CD4-positive, alpha-beta T cell treated with Interleukin-6 at 100 ng/mL for 8 hours (primary cell): ENCODE data around the gene MAN1C1.

ENCODE experiments used
- DNase-seq: peaks from one replicate; pipeline ENCODE4 v3.0.0-alpha.2; 2020; ENCODE audit warnings: mixed read lengths, low spot score

Gene MAN1C1

DNA sequence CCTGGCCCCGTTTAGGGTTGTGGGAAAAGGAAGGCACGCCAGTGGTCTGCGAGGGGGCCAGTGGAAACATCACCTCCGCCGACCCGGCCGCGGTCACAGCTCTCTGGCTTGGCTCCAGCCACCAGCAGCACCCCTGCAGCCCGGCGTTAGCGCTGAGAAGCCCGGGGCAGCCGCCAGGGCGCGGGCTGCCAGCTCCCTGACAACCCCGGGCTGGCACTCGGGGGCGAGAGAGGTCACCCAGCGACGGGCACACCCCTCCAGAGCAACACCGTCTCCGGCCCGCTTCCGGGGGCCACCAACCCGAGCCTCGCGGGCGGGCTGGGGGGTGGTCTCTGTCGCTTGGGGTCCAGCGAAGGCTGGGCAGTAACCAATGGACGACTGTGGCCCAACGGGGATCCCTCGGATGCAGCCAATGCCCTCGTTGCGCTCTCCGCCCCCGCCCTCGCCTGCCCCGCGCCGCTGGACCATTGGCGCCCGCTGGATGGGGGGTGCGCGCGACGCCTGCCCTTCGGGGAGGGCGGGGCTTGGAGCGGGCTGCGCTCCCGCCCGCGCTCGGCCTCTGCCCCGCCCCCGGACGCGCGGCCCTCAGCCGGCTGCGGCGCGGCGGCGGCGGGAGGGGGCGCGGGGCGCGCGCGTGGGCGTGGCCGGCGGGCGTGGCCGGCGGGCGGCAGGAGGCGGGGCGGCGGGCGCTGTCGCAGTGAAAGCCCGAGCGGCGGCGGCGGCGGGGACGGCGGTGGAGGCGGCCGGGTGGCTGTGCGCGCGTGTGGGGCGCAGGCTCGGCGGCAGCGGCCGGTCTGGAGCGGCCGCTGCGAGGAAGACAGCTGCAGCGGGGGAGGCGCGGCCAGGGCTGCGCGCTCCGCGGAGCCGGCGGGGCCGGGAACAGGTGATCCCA is at the start of gene MAN1C1:
TSS of gene MAN1C1 (plus strand) at position 697 of the 892 bp plus-strand sequence. CDS start 1,007 bp downstream, outside the sequence.
- peak; percentile 80 for DNase-seq

DNA sequence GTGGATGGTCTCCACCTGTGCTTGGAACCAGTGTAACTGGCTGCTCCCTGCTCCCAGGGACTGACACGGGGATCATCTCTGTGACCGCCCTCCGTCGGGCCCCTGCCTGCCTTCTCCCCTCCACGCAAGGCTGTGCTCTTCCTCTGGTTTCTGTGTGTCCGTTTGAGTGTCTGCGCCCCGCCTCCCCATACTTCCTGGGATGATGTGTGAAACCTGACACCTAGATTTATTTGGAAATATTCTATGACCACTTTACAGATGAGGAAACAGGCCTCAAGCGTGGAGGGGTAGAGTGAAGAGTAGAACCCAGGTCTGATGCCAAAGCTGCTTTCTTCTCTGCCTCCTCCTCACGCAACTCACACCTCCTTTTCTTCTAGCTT is 48.9 kb upstream of the MAN1C1 start:
- no peak for DNase-seq

DNA sequence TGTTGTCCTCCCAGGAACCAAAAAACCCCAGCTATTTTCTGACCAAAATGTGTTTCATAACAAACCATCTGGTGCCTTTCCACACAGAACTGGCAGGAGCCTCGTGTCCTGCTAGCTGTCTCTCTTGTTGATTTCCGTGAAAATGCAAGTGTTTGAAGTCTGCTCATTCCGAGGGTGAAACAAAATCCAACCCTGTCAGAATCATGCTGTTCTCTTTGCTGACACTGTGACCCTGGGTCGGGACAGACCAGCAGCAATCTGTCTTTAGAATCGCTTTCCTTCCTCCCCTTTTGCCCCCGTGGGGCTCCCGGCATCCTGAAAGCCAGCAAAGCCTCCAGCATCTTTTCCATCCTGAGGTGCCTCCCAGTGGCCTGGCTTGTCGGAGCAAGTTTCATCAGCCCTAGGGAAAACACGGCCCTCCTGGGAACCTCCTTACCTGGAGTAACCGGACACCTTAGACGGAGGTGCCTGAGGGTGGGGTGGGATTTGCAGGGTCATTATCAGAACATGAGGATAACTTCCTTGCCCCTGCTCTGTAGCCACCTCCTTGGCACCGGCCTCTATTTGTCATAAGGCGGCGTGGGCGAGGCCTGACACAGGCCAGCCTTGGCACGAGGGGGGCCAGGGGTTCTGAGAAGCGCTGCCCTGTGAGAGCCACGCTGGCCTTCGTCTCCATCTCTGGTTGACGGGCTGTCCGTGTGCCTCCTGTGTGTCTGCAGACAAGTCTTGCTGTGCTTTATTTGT is 48.3 kb upstream of the MAN1C1 start:
- DNase-seq, result no peak

DNA sequence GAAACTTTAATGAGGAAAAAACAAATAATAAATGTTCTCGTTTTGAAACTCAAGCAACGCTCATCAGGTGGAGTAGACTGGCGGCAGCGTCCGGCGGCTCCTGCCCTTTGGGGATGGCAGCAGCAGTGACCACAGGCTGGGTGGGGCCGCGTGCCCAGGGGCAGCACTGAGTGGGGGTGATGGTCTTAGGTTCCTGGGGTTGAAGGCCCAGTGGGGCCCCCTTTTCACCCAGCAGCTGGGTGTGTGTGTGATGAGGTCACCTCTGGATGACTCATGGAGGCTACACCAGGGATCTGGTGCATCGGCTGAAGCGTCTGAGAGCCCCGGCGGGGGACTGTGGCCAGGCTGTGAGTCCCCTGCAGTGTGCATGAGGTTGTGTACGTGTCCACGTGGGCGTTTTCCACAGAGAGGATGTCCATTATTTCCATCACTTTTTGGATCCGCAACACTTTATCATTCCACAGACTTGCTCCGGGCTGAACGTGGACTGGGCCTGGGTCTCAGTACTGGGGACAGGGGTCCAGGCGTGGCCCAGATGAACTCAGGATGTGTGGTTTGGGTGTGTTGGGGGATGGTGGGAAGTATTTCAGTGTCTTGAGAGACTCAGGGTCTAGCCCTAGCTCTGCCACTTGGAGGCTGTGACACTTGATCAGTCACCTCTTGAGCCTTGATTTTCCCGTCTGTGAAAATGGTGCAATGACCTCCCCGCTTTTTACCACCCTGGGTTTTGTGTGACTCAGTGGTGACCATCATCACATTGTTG is 47.6 kb upstream of the MAN1C1 start:
- DNase-seq, result no peak

DNA sequence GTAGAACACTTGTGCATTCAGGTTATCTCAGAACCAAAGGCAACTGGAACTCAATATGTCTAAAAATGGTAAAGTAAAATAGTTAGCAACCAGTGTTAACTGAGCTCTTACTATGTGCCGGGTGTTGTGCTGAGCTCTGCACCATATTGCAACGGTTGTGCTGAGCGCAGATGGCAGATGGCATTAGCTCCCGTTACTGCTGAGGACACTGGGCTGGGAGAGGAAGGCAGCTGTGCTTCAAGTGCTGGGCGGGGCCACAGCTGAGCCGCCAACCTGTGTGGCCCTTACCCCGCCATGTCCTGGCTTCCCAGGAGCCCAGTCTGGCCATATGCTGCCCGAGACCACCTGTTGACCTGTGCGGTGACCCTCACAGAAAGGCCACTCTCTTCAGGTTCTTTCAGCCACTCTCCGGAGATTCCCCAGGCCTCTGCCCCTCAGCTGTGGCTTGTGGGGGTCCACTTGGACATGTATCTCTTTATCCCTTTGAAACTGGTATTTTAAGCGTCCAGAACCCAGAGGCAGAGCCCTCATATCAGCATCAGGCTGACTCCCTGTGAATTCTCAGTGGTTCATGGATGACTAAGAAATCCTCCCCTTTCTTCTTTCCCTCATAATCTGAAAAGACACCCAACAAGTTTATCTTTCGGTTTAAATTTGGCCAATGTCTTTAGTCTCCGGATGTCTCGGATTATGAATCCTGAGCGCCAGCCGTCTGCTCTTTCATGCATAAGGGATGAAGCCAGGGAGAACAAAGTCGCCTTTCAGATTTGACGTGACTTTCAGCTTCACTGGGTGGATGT is 46.8 kb upstream of the MAN1C1 start:
- DNase-seq, result no peak

DNA sequence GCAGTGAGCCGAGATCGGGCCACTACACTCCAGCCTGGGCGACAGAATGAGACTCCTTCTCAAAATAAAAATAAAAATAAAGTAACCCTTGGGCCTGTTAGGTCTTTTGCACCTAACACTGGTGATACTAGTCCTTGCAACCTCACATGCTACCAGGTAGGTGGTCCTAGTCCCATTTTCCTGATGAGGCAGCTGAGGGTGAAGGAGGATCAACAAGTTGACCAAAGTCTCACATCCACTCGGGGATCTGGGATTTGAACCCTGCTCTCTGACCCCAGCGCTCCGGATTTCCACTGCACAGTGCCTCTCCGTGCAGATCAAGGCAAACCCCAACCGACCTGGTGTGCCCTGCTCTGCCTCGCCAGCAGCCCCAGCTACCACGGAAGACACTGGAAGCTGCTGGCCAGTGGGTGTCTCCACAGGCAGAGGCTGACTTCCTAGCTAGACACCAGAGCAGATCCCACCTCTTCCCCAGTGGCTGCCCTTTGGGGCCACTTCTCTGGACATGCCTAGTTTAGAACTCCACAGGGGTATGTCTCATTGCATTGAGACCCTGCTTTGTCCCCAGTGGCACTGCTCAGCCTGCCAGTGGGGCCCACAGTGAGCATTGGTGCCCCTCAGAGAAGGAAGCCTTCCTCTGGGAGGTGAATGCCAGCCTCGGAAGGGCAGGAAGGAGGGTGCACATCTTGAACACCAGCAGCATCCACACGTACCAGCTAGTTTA is 45.6 kb upstream of the MAN1C1 start:
- DNase-seq, result no peak

DNA sequence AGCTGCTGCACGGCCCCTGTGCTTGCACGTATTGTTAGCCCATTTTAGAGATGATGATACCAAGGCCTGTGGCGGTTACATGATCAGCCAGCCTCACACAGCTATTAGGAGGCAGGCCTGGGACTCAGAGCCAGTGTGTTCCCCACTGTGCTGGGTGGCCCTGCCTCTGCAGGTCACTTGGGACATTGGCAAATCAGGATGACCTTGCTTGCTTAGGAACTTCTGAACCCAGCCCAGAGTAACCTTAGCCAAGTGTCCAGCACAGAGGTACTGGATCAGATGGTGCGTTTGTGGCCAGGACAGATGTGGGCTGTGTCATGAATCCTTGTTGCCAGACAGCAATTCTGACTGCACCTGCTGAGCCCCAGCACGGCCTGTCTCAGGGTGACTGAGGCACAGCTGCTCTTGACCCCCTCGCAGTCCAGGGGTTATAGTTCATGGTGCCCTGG is 45.0 kb upstream of the MAN1C1 start:
- DNase-seq, result no peak

DNA sequence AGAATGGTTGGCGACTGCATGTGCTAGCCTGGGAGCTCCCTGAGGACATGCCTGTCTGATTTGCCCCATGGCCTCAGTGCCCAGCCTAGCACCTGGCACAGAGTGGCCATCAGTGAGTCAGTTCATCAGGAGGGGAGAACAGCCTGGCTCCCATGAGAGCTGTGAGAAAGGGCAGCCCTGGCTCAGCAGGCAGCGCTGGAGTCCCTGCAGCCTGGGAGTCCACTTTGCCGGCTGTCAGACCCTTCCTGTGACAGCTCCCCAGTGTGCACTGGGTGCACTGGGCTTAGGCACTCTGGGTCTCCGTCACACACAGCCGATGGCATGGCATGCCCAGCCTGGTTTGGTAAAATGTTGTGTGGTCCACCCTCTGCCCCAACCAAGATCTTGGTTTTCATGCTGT is 44.5 kb upstream of the MAN1C1 start:
- no peak for DNase-seq

DNA sequence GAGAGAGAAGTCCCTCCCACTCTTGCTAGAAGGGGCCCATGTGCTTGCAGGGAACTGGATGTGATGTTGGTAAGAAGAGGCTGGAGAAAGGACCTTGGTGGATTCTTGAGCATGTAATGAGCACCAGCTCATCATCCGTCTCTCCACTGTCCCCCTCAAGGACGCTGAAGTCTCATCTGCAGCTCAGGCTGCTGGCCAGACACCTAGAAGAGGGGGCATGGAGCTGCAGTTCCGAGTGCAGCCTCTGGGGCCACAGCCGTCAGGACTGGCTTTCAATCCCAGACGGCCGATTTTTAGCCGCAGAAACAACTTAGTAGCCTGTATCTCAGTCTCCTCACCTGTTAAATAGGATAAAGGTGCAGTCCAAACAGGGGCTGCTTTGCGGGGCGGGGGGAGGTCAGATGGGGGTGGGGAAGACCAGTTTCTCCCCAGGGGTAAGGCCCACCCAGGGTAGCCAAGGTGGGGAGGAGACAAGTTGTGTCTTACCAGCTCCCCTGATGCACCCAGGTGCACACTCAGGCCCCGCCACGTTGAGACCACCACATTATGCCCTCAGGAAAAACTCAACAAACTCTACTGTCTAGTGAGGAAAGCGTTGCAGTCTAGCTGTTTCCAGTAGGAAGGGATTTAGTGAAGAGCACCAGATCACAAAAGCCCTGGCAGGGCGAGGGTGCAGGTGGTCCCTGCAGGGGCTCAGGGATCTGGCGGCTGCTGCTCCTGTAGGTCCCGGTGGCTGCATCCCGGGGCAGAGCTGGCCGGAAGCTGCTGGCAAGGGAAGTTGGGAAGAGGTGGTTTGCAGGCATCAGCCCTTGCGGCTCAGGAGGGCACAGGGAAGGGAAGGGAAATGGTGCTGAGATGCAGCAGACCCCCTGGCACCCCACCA is 43.6 kb upstream of the MAN1C1 start:
- peak; percentile 26 for DNase-seq

DNA sequence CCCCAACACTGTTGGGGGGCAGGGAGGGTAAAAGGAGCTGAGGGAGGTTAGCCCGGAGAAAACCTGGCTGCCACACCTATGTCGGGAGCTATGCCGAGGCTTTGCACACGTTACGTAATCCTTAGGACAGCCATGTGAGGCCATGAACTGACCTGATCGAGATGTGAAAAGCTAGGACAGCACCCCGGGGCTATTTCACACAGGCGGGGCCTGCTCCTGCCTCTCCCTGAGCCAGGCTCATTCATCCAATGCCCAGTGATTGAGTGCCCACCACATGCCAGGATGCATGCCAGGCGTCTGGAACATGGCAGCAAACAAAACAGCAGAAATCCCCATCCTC is 43.0 kb upstream of the MAN1C1 start:
- DNase-seq, result no peak

DNA sequence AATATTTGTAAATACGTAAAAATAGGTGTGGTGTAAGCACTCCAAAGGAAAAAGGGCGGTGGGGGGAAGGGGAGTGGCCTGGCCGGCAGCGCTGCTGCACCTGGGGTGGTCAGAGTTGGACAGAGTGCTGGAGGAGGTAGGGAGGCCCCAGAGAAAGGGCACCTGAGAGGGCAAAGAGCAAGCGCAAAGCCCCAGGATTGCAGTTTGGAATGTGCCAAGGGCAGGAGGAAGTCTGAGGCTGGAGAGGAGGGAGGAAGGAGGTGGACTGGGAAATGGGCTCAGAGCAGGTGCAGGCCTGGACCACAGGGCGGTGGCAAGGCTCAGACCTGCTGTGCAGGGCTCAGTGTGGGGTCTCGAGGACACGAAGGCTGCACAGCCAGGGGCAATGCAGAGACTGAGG is 42.6 kb upstream of the MAN1C1 start:
- no peak for DNase-seq

DNA sequence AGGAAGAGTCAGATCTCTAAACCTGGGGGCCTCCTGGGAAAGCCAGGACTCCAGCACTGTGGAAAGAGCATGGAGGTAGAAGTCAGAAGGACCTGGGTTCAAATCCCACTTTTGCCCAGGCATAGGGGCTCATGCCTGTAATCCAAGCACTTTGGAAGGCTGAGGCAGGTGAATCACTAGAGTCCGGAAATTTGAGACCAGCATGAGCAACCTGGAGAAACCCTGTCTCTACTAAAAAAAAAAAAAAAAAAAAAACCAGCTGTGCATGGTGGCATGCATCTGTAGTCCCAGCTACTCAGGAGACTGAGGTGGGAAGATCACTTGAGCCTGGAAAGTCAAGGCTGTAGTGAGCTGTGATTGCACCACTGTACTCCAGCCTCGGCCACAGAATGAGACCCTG is 41.4 kb upstream of the MAN1C1 start:
- no peak for DNase-seq

DNA sequence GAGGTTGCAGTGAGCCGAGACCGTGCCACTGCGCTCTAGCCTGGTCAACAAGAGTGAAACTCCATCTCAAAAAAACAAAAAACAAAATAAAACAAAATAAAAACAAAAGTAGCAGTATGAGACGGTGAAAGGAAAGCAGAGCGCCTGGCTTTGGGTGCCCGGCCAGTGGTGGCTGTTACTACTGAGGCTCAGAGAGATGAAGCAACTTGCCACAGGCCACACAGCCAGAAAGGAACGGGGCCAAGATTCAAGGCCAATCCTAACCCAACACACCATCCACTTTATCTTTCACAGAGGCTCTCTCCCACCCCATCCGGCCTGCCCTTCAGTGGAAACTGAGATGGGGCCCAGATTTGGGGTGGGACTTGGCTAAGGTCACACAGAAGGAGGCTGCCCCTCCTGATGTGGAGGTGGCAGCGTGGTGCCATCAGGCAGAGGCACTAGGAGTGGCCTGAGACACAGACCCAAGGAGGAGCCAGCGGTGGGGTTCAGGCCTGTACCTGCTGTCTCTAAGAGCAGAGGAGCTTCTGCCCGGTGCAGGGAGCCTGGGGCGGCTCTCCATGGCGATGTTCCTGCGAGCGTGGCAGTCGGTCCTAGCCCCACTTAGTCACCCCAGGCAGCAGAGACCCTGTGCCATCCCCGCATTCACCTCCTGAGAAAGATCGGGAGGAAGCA is 40.0 kb upstream of the MAN1C1 start:
- no peak for DNase-seq

DNA sequence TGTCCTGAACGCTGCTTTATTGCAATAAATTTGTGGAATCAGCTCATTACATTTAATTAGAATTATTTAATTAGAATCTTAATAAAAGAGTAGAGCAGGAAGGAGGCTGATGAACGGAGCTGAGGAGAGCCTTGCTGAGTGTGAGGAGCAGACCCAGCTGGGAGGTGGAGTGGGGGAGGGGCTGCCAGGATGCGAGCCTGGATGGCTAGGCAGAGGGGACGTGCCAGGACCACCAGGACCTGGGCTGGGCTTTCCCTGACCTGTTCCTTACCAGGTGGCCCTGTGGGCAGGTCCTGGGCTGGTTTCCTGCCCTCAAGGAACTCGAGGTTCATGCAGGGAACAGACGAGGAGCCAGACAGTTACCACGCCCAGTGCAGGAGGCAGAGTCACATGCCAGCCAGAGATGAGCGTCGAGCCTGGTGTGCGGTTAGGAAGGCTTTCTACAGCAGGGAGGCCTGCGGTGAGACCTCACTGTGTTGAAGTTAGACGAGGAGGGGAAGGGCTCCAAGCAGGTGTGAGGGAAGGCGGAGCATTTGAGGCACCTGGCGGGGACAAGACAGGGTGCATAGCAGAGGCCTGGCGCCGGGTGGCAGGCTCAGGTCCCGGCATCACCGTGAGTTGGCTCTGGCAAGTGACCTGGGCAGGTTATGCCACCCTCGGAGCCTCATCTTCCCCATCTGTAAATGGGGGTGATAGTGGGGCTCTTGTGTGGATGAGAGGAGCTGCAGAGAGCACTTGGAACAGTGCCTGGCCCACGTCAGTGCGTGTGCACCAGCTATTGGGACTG is 39.3 kb upstream of the MAN1C1 start:
- DNase-seq, result no peak

DNA sequence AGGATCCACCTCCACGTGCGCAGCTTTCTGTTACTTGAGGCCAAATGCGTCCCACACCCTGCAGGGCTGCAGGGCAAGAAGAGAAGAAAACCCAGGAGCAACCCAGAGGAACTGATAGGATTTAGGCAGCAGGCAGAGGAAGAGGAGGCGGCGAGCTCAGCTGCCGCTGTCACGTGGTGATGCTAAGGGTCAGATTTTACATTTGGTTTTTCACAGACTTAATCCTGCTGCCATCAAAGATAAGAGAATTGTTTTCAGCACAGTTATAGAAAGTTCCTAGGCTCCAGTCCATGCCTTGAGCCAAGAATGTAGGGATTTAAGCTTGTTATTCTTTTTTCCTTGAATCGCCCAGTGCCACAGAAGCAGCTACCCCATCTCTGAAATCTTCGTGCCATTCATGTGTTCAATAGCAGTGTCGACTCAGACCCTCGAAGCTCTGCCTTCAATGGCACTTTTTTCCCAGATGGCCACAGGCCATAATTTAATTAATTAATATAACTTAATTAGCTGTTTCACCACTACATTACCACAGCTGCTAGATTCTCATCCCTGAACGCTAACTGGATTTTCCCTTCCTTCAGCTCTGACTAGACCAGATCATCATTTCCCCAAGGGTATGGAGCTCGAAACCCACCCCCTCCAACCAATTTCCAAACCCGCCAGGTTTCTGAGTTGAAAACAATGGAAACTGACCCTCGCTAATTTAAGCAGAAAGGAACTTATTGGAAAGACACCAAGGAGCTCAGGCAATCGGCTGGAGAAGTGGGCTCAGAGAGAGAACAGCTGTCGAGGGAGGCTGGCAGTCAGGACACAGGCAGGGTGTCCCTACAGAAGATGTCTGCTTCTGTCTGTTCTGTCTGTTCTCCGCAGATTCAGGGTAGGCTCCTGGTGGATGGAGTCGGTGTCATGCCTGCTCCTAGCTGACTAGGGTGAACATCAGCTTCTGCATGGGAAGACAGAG is 37.0 kb upstream of the MAN1C1 start:
- DNase-seq, result no peak

DNA sequence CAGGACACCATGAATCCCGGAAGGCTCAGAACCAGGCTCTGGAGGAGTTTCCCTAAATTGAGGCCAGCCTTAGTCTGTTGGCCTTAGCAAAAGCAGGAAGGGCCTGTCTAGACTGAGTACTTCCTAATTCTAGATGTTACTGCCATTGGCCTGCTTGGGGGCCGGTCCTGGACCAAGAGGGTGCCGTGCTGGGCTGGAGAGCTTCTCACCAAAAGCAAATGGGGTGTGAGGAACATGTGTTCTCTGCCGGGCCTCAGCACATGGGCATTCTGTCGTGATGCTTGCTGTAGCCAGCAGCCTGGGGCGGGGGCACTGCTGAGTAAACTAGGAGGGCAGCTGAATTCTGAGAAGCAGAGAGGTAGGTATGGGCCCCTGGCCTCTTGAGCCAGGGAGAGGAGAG is 35.7 kb upstream of the MAN1C1 start:
- DNase-seq, result no peak

DNA sequence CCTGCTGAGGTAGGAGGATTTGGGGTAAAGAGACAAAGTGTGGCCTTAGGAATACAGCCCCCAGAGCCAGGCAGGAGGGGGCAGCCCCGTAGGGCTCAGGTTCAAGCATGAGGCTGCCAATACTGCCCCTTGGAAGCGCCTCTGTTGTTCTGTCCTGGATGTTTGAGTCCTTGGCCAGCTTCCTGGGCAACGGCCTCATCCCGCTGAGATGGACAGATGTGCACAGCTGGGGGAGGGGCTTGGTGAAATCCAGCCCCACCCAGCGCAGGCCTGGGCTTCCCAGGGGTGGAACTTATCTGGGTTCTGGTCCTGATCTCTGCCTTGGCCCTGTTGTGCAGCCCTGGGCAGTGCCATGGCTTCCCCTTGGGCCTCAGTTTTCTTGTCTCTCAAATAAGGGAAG is 34.8 kb upstream of the MAN1C1 start:
- DNase-seq, result no peak
